Small intestine (tissue), 7 donors: ENCODE measurements around the gene HOATZ. TPM values are rescaled to one million over a fixed set of nuclear protein-coding genes. Genes with fewer than 3 reads are reported as not detected.
A peak's percentile ranks its signal among the peaks of the same experiment; 100 is the strongest.

Experiments
- DNase-seq, 2 donors: peaks; one replicate each; pipeline versions ENCODE4 v3.0.0 to v3.0.0-alpha.2; 2013
- FAIRE-seq: peaks from 2 replicates; lab custom pipeline; 2012; peaks lifted over from hg19 to GRCh38; lab: Jason Lieb, UNC
- H3K27ac ChIP-seq, 3 donors: one replicate each; pipeline ENCODE4 v1.5.1; 2013; ENCODE audit warnings: low read length in 2 of 3, mild to moderate bottlenecking in 2 of 3, control low read depth in 1 of 3, inconsistent platforms in 1 of 3, low read depth in 1 of 3, moderate library complexity in 1 of 3
- H3K27me3 ChIP-seq, 3 donors: one replicate each; pipeline ENCODE4 v1.6.1; 2013; ENCODE audit warnings: low read length in 3 of 3, inconsistent platforms in 1 of 3; ENCODE audit not compliant: control insufficient read depth in 3 of 3, insufficient read depth in 3 of 3
- H3K36me3 ChIP-seq, 3 donors: one replicate each; pipeline ENCODE4 v1.6.1; 2013; ENCODE audit warnings: low read length in 3 of 3, inconsistent platforms in 1 of 3, low read depth in 1 of 3, mild to moderate bottlenecking in 1 of 3, moderate library complexity in 1 of 3; ENCODE audit not compliant: control insufficient read depth in 3 of 3, insufficient read depth in 2 of 3
- H3K4me1 ChIP-seq, 3 donors: one replicate each; pipeline ENCODE4 v1.6.1; 2013; ENCODE audit warnings: low read length in 2 of 3, inconsistent platforms in 1 of 3, low read depth in 1 of 3, mild to moderate bottlenecking in 1 of 3, moderate library complexity in 1 of 3; ENCODE audit not compliant: control insufficient read depth in 3 of 3, insufficient read depth in 2 of 3
- H3K4me3 ChIP-seq, 3 donors: one replicate each; pipeline ENCODE4 v1.5.1; 2013; ENCODE audit warnings: low read length in 3 of 3, control low read depth in 1 of 3, inconsistent platforms in 1 of 3, low read depth in 1 of 3, mild to moderate bottlenecking in 1 of 3, moderate library complexity in 1 of 3
- H3K9me3 ChIP-seq, 2 donors: one replicate each; pipeline ENCODE4 v1.6.1; 2013; ENCODE audit warnings: low read depth in 1 of 2, low read length in 1 of 2; ENCODE audit not compliant: control insufficient read depth in 2 of 2, insufficient read depth in 1 of 2
- WGBS, 3 donors: extraction: QIAGEN DNeasy Blood & Tissue Kit; methylation state at CpG; one replicate each; pipeline ENCODE4 v1.1.7; 2013; 5-methylcytosine and 5-hydroxymethylcytosine counted together
- polyA plus RNA-seq, 4 donors: library from polyadenylated mRNA; stranded (reverse) in 3 of 4; unstranded in 1 of 4; fragments of 200-250 nt in 3 of 4; fragments of 120-200 nt in 1 of 4; gene quantifications; one replicate each; pipeline versions ENCODE4 v1.2.1 to v1.2.3, GENCODE V29; 2013
- donor health status: healthy with polysubstance abuse.
- donor health status: control.
- donor health status: control.
- donor health status: Bipolar disorder and iron deficiency.
- donor health status: healthy.

HOATZ gene
- polyA plus RNA-seq, 4 donors = 0.03 TPM; not detected in 3

GRCh38 chr11:111559800-111560464 is 45.4 kb downstream of the HOATZ start:
- no peak overlapping the region for H3K27ac ChIP-seq
- FAIRE-seq = no peak
- peaks cover 0 to 9% of the 10 kb centered on the region in 2 donors for H3K9me3 ChIP-seq
- DNase-seq = no peak
- WGBS, 3 donors = 81 to 88% (median 87%) methylated on average over 11 of the region's 11 CpGs
- H3K36me3 ChIP-seq = peaks cover 0 to 4% (median 0%) of the 10 kb centered on the region in 3 donors
- no peak overlapping the region for H3K4me3 ChIP-seq
- no peaks in the 10 kb centered on the region for H3K27me3 ChIP-seq
- H3K4me1 ChIP-seq = no peaks in the 10 kb centered on the region

GRCh38 chr11:111560800-111561199 is 46.2 kb downstream of the HOATZ start:
- Histone ChIP-seq H3K27me3 (no peaks in the 10 kb centered on the region), H3K9me3 (peaks cover 0 to 8% of the 10 kb centered on the region in 2 donors), H3K4me3 (no peak overlapping the region), H3K4me1 (no peaks in the 10 kb centered on the region), H3K36me3 (peaks cover 0 to 4% (median 0%) of the 10 kb centered on the region in 3 donors), H3K27ac (no peak overlapping the region)
- FAIRE-seq = no peak
- 86 to 95% (median 94%) methylated on average over 3 of the region's 3 CpGs for WGBS, 3 donors
- no peak for DNase-seq

- 80 to 86% (median 82%) methylated on average over 3 of the region's 3 CpGs for WGBS, 3 donors
- DNase-seq (no peak), FAIRE-seq (no peak)
- no peaks in the 10 kb centered on the region for H3K4me1 ChIP-seq
- no peak overlapping the region for H3K4me3 ChIP-seq
- no peaks in the 10 kb centered on the region for H3K27me3 ChIP-seq
- H3K9me3 ChIP-seq = peaks cover 0 to 3% of the 10 kb centered on the region in 2 donors
- no peak overlapping the region for H3K27ac ChIP-seq
- H3K36me3 ChIP-seq = peaks cover 0 to 4% (median 0%) of the 10 kb centered on the region in 3 donors
Observed at GRCh38 chr11:111561306-111561705, 46.7 kb downstream of the HOATZ start.

- DNase-seq (no peak), FAIRE-seq (no peak)
- H3K36me3 ChIP-seq = peaks cover 0 to 4% (median 0%) of the 10 kb centered on the region in 3 donors
- no peaks in the 10 kb centered on the region for H3K27me3 ChIP-seq
- no peak overlapping the region for H3K27ac ChIP-seq
- H3K4me3 ChIP-seq = no peak overlapping the region
- no peaks in the 10 kb centered on the region for H3K9me3 ChIP-seq
- no peaks in the 10 kb centered on the region for H3K4me1 ChIP-seq
- 65 to 80% (median 72%) methylated on average over 3 of the region's 3 CpGs for WGBS, 3 donors
Observed at GRCh38 chr11:111561791-111562325, 47.3 kb downstream of the HOATZ start.

- H3K27ac ChIP-seq = no peak overlapping the region
- no peak for FAIRE-seq
Observed at GRCh38 chr11:111562692-111563389, 48.3 kb downstream of the HOATZ start.

GRCh38 chr11:111565114-111565720 is 50.6 kb downstream of the HOATZ start:
- no peak overlapping the region for H3K4me3 ChIP-seq
- WGBS, 3 donors = 56 to 63% (median 63%) methylated on average over 4 of the region's 4 CpGs
- H3K9me3 ChIP-seq = no peaks in the 10 kb centered on the region
- H3K27ac ChIP-seq = no peak overlapping the region
- FAIRE-seq (no peak), DNase-seq (peak; percentile 72 to 81)
- H3K4me1 ChIP-seq = no peaks in the 10 kb centered on the region
- no peaks in the 10 kb centered on the region for H3K36me3 ChIP-seq
- no peaks in the 10 kb centered on the region for H3K27me3 ChIP-seq

More at GRCh38 chr11:111562692-111563389, 48.3 kb downstream of the HOATZ start:
- DNase-seq = no peak
- Histone ChIP-seq H3K4me3 (no peak overlapping the region), H3K36me3 (peaks cover 0 to 4% (median 0%) of the 10 kb centered on the region in 3 donors), H3K9me3 (no peaks in the 10 kb centered on the region), H3K27me3 (no peaks in the 10 kb centered on the region), H3K4me1 (no peaks in the 10 kb centered on the region)
- WGBS, 3 donors = 75 to 84% (median 83%) methylated on average over 10 of the region's 10 CpGs

- no peak overlapping the region for H3K27ac ChIP-seq
- H3K4me1 ChIP-seq = peaks cover 0 to under 1% (median 0%) of the 10 kb centered on the region in 3 donors
- no peaks in the 10 kb centered on the region for H3K27me3 ChIP-seq
- no peak overlapping the region for H3K4me3 ChIP-seq
- no peaks in the 10 kb centered on the region for H3K36me3 ChIP-seq
- FAIRE-seq = no peak
- DNase-seq = no peak
- no peaks in the 10 kb centered on the region for H3K9me3 ChIP-seq
- 47 to 81% (median 78%) methylated on average over 7 of the region's 7 CpGs for WGBS, 3 donors
Observed at GRCh38 chr11:111566324-111566723, 51.7 kb downstream of the HOATZ start.

GRCh38 chr11:111569476-111569875 is 54.9 kb downstream of the HOATZ start:
- no peaks in the 10 kb centered on the region for H3K9me3 ChIP-seq
- no peak overlapping the region for H3K4me3 ChIP-seq
- no peaks in the 10 kb centered on the region for H3K36me3 ChIP-seq
- no peaks in the 10 kb centered on the region for H3K27me3 ChIP-seq
- H3K4me1 ChIP-seq = peaks cover 6 to 20% (median 7%) of the 10 kb centered on the region in 3 donors
- WGBS, 3 donors = 64 to 81% (median 69%) methylated on average over 4 of the region's 4 CpGs
- DNase-seq = no peak
- FAIRE-seq = no peak
- H3K27ac ChIP-seq = no peak overlapping the region
